ENCODE data around the gene CRACDL.
A peak's percentile ranks its signal among the peaks of the same experiment; 100 is the strongest.

Gene CRACDL

DNA sequence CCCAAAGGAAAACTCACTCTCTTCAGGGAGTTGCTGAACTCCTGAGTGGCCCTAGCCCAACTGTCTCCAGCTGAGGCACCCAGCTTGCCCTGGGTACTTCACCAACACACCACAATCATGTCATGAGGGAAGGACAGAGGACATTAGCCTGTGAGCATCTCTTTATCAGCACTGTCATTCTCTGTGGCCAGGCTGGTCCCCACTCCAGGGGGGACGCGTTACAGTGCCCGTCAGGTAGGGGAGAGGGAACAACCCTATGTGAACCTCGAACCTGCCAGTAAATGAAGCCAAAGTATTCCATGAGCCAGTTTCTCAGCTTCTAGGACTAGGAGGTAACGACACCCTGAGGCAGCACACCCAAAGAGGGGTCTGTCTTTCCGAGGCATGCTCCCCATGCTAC is 110.2 kb downstream of the CRACDL start:
- DNase-seq (ENCODE audit: low read depth in 1 of 2, low spot score in 1 of 2) = no peak

DNA sequence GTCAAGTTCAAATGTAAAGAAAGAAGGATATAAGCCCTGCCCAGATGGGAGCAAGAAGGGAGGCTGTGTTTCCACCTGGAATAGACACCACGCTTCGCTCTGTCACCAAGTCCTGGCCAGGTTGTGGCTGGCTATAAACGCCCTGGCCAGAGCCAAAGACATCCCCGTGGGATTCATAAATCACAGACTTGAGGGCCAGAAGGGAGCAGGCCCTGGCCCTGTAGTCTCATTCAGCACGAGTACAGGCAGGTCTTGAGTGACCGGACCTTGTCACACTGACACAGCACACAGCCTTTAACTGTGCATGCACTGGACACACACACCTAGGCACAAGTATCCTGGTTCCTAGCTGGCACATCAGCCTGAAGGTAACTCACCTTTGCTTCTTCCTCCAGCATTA is 110.6 kb downstream of the CRACDL start:
- no peak for DNase-seq (ENCODE audit: low read depth in 1 of 2, low spot score in 1 of 2)

DNA sequence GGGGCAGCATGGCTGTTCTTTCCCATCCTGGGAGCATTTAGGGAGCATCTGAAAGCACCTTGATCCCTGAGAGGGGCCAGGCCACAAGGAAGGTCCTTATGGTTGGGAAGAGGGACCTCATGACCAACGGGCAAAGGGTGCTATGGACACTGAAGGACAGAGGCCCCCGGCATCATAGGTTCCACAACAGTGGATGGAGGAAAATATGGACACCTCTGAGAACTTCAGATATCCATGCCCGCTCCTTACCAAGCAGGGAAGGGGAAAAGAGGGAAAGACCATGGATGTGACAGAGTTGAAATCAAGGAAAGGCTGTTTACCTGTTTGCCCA is 111.0 kb downstream of the CRACDL start:
- DNase-seq (ENCODE audit: low read depth in 1 of 2, low spot score in 1 of 2) = no peak

DNA sequence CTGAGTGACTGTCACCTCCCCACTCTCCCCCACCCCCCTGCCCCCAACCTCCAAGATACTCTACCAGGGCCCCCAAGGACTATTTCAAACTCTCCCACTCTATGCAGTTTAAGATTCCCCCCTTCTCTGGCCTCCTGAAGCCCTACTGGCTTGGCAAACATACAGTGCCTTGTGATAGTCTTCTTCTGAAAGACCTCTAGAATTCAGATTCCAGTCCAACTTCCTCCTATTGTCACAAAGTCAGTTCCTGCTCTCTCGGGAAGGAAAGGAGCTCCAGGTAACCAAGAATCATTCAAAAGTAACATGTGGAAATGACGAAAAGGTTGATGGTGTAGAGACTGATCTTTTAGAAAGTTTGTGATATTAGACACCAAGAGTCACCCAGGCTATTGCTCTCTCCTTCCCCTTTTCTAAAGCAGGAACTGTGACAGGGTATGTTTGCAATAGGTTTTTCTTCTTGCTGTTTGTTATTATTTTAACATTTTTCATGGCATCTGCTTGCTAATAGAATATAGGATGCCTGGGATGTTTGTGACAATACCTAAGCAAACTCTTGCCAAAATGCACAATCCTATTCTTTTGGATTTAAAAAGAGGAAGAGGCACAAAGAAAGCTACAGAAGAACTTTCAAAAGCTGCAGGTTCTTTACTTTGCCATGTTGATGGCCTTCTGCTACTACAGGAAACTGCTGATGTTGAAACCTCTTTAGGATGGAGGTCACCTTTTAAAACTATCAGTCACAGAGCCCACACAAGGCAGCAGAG is 111.6 kb downstream of the CRACDL start:
- DNase-seq (ENCODE audit: low read depth in 1 of 2, low spot score in 1 of 2) = no peak

DNA sequence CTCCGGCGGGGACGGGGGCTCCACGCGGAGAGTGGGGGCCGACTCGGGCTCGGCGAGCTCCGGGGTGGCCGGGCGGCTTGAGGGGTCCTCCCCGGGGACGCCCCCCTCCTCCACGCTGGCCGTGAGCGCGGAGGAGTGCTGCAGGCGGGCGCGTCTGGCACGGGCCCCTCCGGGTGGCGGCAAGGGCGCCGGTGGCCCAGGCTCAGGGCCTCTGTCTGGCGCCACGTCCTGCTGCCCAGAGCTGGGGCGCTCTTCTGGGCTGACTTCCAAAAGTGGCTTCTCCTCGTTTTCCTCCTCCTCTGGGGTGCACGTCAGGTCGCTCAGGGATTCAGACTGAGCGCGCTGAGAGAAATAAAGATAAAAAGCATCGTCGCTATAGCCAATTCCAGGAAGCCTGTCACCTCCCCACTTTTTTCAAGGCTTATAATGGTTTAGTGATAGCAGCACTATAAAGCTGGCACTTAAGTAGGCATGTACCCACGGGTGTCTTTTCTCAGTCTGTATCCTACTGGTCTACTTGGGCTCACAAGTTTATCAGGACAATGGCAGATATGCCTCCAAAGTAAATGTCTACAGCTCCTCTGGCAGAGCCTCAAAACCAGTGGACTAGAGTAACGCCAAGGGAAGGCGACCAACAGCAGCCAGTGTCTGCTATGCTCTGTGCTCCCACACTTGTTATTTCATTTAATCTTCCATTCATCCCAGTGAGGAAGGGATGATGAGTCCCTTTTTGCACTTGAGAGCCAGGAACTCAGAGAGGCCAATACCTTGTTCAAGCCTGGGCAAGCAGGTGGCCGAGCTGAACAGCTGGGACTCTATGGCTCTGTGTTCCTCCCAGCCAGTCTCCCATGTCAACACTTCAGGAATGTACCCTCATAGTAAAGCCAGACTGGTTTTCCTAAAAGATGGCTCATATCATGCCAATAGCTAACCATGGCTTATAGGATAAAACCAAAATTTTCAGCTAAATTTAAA is 112.5 kb downstream of the CRACDL start:
- no peak for DNase-seq (ENCODE audit: low read depth in 1 of 2, low spot score in 1 of 2)

DNA sequence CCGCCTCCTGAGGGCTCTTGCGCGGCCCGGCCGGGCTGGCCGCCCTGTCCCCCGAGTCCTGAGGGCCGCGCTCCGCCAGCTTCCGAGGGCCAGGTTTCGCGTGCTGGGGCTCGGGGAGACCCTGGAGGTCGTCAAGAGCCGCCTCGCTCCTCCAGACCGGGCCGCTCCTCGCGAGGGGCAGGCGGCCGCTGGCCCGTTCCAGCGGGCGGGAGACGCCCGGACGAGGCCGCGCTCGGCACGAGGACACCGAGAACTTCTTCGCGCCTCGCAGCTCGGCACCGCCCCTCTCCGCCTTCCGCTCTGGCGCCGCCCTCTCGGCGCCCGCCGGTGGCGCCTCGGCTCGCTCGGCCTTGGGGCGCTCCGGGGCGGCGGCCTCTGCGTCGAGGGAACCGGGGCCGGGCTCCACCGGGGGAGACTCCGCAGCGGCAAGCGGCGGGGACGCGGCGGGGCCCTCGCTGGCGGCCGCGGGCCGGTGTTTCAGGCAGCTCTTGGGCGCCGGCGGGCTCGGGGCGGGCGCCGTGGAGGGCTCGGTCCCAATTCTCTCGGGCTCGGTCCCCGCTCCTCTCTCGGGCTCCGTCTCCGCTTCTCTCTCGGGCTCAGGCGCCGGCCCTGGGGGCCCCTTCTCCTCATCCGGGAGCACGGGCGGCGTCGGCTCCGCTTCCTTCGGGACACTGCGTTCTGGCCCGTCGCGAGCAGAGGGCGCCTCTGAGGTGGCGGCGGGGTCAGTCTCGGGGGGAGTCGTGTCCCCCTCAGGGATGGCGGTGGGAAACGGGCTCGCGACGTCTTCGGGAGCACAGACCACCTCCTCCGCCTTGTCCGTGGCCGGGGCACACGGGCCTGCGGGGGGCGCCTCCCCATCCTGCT is 113.5 kb downstream of the CRACDL start:
- DNase-seq (ENCODE audit: low read depth in 1 of 2, low spot score in 1 of 2) = peak; percentile 21 to 53

DNA sequence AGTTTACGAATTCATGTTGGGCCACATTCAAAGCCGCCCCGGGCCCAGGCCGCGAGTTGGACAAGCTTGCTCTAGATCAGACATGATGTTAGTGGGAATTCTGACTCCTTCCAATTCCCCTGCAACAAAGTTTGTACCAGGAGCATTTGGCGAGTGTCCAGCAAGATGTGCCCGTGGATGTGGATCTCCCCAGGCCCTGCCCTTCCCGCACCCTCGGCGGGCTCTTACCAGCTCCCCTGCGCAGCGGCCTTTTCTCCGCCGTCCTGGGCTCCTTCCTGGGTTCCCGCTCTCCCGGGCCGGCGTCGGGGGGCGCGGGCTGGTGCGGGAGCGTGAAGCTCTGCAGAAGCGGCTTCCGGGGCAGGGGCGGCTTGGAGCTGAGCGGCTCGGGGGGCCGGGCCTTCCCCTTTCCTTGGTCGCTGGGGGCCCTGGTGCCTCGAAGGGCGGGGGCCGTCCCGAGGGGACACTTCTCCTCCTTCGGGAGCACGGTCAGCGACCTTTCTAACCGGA is 114.3 kb downstream of the CRACDL start:
- no peak for DNase-seq (ENCODE audit: low read depth in 1 of 2, low spot score in 1 of 2)

DNA sequence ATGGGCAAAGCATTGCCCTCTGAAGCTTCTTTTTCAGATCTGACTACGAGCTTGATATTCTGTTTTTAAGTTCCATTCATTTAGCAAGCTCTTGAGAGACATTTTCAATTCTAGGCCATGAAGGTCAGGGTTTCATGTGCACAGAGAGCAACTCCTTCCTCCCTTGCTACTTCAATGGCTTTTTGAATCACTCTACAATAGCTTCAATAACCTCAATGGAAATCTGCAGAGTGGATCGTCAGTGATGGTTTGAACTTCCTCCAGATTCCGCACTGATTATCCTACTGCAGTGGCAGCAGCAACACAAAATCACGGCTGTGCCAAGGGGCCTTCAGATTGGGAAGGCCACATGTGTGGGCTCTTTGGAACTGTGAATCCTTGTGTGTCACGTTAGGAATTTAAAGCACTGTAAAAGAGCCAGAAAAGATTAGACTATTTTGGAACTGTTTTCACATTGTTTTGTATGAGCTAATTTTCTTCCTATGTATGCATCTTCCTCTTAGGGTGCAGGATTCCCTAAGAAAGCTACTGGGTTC is 116.7 kb downstream of the CRACDL start:
- no peak for DNase-seq (ENCODE audit: low read depth in 1 of 2, low spot score in 1 of 2)

DNA sequence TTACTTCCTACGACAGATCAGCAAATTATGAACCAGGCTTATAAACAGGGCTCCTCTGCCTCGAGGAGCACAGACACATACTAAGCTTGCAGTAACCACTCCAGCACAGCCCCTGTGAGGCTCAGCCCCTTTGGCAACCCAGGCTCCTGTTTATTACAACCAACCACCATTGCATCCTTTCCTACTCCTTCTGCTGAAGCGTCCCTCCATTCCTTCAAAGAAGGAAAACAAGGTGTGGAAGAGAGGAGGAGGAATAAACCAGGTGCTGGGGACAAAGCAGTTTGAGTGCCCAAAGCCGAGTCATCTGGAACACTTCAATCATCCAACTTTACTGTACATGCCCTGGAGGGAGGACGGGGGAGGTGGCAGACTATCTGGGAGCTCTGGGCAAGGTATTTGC is 117.9 kb downstream of the CRACDL start:
- no peak for DNase-seq (ENCODE audit: low read depth in 1 of 2, low spot score in 1 of 2)

DNA sequence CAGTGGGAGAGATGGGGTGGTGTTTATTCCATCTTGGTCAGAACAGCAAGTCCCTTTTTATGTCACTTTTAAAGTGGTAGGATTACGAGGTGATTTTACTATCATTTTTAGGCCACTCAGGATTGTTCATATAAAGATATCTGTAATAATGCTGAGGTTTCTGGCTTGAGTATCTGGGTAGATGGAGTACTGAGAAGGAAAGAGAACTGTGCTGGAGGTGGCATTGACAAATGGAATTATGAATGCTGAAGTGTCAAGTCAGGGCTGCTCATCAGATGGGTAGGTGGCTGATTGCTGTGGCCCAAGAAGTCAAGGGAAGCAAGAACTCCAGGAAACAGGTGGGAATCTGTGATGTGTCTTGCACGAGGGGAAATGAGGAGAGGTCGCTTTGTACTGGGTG is 119.7 kb downstream of the CRACDL start:
- no peak for DNase-seq (ENCODE audit: low read depth in 1 of 2, low spot score in 1 of 2)

DNA sequence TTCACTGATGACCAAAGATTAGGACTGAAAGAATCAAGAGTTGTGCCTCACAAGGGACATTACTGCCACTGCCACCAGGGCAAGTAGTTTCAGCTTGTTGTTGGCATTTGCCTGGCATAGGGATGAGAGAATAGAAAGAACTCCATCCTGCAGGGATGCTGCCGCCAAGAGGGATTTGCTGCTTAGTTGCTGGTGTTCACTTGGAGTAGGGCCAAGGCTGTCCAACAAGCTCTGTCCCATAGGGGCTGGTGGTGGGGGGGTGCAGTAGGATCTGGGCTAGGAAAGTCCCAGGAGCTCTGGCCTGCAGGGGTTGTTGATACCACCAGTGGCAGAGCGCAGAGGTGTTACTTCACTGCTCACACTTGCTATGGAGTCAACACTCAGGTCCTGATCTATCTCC is 120.2 kb downstream of the CRACDL start:
- DNase-seq (ENCODE audit: low read depth in 1 of 2, low spot score in 1 of 2) = no peak

DNA sequence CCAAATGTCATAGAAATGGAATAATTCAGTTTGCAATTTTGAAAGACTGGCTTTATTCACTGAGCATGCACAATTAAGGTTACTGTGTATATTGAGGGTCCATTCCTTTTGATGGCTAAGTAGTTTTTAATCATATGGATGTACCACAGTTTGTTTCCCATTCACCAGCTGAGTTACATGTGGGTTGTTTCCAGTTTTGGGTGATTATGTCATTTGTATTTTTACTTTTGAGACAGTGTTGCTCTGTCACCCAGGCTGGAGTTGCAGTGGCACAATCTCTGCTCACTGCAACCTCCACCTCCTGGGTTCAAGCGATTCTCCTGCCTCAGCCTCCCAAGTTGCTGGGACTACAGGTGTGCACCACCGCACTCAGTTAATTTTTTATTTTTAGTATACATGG is 124.3 kb downstream of the CRACDL start:
- no peak for DNase-seq (ENCODE audit: low read depth in 1 of 2, low spot score in 1 of 2)

DNA sequence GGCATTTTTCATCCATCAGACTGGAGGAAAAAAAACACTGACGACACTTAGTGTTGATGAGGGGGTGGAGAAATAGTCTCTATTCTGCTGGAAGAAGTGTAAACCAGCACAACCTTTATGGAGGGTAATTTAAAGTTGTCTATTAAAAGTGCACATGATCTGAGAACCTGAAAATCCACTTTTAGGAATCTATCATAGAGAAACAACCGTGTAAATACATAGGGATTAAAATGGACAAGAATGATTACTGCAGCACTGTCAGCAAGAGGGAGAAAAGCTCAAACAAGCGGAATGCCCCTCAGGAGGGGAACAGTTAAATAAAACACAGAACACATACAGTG is 125.5 kb downstream of the CRACDL start:
- no peak for DNase-seq (ENCODE audit: low read depth in 1 of 2, low spot score in 1 of 2)

DNA sequence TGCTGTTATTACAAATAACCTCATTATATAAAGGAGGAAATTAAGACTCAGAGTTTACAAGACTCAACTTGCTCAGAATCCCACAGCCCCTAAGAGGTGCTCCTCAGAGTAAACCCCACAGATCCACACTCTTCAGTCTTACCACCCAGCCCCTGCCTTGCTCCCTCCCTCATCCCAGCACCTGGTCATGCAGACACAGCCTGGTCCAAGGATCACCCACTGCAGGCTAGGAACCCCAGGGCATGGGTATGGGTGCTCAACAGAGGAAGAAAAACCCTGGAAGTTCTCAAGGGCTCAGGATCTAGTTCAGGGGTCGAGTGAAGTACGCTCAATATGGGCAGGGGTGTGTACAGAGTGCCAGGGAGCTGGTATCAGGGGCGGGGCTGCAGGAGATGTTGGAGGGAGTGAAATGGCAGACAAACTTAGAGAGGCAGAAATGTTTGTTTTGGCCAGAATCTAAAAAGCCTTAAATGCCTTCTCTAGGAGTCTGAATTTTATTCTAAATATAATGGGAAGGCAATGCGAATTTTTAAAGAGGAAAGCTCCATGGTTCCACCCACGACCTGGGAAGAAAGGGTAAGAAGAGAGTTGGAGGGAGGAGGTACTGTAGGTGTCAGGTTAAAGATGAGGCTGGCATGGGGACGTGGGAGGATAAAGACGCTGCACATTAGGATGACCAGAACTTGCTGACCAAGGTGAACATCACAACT is 126.0 kb downstream of the CRACDL start:
- DNase-seq (ENCODE audit: low read depth in 1 of 2, low spot score in 1 of 2) = no peak

DNA sequence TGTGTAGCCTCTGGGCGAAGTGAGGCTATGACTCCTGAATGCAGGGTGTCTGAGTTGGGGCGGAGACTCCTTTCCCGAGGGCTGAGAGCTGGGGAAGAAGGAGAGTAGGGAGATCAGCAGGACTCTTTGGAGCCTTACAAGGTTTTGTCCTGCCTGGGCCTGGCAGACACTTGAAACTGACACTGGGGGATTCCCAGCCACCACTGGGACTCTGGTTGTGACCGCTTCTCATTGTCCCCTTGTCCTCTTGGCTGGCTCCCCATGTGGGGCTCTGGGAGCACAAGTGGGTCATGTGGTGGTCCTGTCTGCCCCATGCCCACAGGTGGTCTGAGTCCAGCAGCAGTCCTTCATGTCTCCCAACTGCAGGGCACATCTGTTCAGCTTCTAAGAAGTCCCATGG is 126.9 kb downstream of the CRACDL start:
- DNase-seq (ENCODE audit: low read depth in 1 of 2, low spot score in 1 of 2) = no peak

DNA sequence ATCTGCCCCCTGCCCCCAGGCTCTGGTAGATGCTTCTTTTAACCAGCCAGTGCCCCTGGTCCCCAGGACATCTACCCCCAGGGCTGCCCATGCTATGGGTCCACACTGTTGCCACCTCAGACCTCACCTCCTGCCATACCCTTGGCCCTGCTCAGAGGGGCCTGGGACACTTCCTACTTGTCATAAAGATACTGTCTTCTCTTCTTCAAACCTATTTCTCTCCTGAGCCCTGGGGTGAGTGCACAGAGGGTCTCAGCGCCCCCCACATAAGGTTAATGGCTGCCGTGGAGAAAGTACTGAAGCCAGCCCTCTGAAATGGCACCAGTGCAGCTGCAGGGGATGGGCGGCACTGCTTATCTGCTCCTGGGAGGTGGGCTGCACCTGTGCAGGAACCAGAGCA is 127.5 kb downstream of the CRACDL start:
- DNase-seq (ENCODE audit: low read depth in 1 of 2, low spot score in 1 of 2) = no peak

DNA sequence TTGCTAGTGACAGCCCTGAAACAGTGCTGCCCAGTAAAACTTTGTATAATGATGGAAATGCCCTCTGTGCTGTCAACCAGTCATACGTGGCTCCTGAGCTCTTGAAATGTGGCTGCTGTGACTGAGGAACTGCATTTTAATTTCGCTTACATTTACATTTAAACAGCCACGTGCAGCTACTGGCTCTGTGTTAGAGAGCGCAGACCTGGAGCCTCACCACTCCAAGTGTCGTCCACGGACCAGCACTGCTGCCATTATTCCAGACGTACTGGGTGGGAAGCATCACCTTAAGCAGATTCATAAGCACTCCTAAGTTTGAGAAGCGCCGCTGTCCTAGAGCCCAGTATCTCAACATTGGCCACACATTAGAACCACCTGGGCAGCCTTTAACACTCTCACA is 128.1 kb downstream of the CRACDL start:
- no peak for DNase-seq (ENCODE audit: low read depth in 1 of 2, low spot score in 1 of 2)

DNA sequence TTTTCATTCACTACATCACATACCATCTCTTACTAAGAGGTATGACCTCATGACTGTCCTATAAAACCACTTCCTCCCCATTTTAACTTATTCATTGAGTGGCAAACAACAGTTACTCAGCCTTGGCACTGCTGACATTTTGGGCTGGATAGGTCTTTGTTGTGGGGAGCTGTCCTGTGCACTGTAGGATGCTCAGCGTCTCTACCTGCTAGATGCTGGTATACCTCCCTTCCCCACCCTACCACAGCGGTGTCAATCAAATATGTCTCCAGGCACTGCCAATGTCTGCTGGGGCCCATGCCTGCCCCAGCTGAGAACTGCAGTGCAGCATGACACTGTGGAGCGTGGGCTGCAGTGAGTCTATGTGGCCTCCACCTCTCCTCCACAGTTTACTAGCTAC is 128.8 kb downstream of the CRACDL start:
- no peak for DNase-seq (ENCODE audit: low read depth in 1 of 2, low spot score in 1 of 2)

DNA sequence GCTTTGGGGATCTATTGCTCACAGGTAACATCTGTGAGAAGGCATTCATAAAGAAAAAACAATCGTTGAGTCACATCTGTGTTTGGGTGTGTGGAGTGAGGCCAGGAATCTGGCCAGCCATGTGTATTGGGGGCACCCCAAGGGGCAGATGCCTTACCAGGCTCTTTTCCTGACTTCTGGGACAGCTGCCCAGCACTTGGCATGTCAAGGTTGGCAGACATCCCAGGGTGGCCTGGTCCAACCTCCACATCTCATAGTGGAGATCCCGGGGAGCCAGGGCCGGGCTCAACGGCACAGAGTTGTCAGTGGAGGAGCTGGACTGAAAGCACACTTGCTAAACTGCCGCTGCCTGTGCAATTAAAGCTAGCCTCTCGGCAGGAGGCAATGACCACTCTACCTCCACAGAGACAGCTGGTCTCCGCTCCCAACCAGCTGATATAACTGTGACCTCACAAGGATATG is 129.8 kb downstream of the CRACDL start:
- DNase-seq (ENCODE audit: low read depth in 1 of 2, low spot score in 1 of 2) = no peak

DNA sequence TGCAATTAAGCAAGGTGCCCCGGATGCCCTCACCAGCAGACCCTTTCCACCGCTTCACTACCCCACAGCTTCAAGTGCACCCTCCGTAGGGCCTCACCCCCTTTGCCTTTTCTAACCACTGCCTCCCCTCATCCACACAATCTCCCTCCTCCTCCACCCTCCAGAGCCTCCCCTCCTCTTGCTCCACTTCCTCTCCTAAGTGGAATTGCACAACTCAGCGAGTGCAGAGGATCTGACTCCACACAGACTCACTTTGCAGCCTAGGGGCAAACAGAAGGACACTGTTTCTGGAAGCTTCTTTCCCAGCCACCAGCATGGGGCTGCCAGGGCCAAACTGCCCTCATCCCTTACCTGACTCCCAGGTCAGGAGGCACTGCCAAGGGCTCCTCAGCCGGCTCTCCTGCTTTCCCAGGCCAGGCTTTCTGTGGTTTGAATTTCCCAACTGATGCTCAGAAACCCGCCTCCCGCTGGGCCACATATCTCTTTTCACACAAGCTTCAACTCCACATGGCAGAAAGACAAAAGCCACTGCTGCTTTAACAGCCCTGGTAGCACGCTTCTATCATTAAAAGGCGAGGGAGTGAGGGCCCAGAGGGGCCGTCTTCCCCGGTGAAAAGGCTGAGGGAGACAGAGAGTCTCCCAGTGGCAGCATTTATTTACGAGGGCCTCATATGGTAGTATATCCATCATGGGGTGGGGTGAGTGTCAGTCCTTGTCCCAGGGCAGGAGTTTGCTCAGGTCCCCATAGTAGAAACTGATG is 130.4 kb downstream of the CRACDL start:
- no peak for DNase-seq (ENCODE audit: low read depth in 1 of 2, low spot score in 1 of 2)

Measured in stimulated activated CD4-positive, alpha-beta T cell treated with anti-CD3 and anti-CD28 coated beads, Interleukin-15, amount 100 ng/mL, for 1 hour (primary cell).